ENCODE data around the gene CYP1B1. TPM values are rescaled to one million over a fixed set of nuclear protein-coding genes. Genes with fewer than 3 reads are reported as not detected.

Gene CYP1B1
- total and polyA plus RNA-seq, 7 donors, result 1.4 to 24.6 (median 12.2) TPM

DNA sequence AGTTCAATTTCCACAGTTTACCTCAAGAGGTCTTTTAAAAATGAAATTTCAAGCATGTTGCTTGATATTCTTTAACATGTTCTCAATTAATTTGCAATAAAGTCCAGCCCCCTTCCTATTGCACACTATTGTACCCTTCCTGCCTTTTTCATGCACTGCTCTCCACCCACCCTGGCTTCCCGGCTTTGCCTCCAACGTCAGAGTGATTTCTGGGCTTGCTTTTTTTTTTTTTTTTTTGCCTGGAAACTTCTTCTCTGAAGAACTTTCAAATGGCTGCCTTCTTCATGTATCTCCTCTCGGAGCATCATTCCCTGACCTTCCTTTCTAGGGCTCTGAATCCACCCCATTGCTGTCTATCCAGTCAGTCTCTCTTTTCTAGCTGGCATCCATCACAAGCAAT lies 24.4 kb upstream of the CYP1B1 start:
- intact Hi-C loops (cut with DNase I), result no loop called here
- 65 to 88% methylated on average over 3 of the region's 3 CpGs for WGBS, 2 donors
- no peaks in the 10 kb centered on the region for H3K36me3 ChIP-seq
- no peak for DNase-seq
- no peak overlapping the region for H3K27ac ChIP-seq
- H3K4me3 ChIP-seq, result no peak overlapping the region
- no peaks in the 10 kb centered on the region for H3K9me3 ChIP-seq
- TF ChIP-seq POLR2AphosphoS5 (IDR thresholded peaks at IDR 0.05) (no peak), EP300 (IDR thresholded peaks at IDR 0.05) (no peak), POLR2A (IDR thresholded peaks at IDR 0.05) (no peak)
- TF ChIP-seq, protein P1, sequence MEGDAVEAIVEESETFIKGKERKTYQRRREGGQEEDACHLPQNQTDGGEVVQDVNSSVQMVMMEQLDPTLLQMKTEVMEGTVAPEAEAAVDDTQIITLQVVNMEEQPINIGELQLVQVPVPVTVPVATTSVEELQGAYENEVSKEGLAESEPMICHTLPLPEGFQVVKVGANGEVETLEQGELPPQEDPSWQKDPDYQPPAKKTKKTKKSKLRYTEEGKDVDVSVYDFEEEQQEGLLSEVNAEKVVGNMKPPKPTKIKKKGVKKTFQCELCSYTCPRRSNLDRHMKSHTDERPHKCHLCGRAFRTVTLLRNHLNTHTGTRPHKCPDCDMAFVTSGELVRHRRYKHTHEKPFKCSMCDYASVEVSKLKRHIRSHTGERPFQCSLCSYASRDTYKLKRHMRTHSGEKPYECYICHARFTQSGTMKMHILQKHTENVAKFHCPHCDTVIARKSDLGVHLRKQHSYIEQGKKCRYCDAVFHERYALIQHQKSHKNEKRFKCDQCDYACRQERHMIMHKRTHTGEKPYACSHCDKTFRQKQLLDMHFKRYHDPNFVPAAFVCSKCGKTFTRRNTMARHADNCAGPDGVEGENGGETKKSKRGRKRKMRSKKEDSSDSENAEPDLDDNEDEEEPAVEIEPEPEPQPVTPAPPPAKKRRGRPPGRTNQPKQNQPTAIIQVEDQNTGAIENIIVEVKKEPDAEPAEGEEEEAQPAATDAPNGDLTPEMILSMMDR (IDR thresholded peaks at IDR 0.05), result no peak
- H3K27me3 ChIP-seq, result no peaks in the 10 kb centered on the region
- H3K4me1 ChIP-seq, result peaks cover 0 to 14% (median 9%) of the 10 kb centered on the region in 4 donors

GRCh38 chr2:38099099-38100028 lies 23.4 kb upstream of the CYP1B1 start:
- H3K27ac ChIP-seq, result peak overlapping the region in 3 of 4 donors; percentile 2 to 35 (median 24)

GRCh38 chr2:38098421-38099098 lies 22.6 kb upstream of the CYP1B1 start:
- Histone ChIP-seq H3K4me1 (peaks cover 0 to 14% (median 9%) of the 10 kb centered on the region in 4 donors), H3K27ac (peak overlapping the region in 3 of 4 donors; percentile 2 to 35 (median 24))
- 37 to 61% methylated on average over 11 of the region's 11 CpGs for WGBS, 2 donors

More at GRCh38 chr2:38099099-38100028, 23.4 kb upstream of the CYP1B1 start:
- TF ChIP-seq EP300 (IDR thresholded peaks at IDR 0.05), result no peak
- no peak for TF ChIP-seq POLR2A (IDR thresholded peaks at IDR 0.05)
- TF ChIP-seq, protein P1 (IDR thresholded peaks at IDR 0.05), result no peak
- no peak for TF ChIP-seq POLR2AphosphoS5 (IDR thresholded peaks at IDR 0.05)
- DNase-seq, result no peak
- WGBS, 2 donors, result 55 to 71% methylated on average over 10 of the region's 10 CpGs
- Histone ChIP-seq H3K36me3 (no peaks in the 10 kb centered on the region), H3K9me3 (no peaks in the 10 kb centered on the region), H3K4me1 (peaks cover 0 to 14% (median 9%) of the 10 kb centered on the region in 4 donors), H3K27me3 (no peaks in the 10 kb centered on the region), H3K4me3 (peak overlapping the region in 1 of 4 donors; percentile 11)
- intact Hi-C loops (cut with DNase I), result no loop called here

GRCh38 chr2:38097988-38098385 lies 22.0 kb upstream of the CYP1B1 start:
- TF ChIP-seq POLR2AphosphoS5 (IDR thresholded peaks at IDR 0.05), result no peak
- no peak for TF ChIP-seq POLR2A (IDR thresholded peaks at IDR 0.05)
- no peak for TF ChIP-seq EP300 (IDR thresholded peaks at IDR 0.05)
- TF ChIP-seq, protein P1 (IDR thresholded peaks at IDR 0.05), result no peak
- H3K4me1 ChIP-seq, result peaks cover 0 to 14% (median 9%) of the 10 kb centered on the region in 4 donors
- H3K27ac ChIP-seq, result peak overlapping the region in 3 of 4 donors; percentile 9 to 35 (median 19)
- no peaks in the 10 kb centered on the region for H3K36me3 ChIP-seq
- intact Hi-C loops (cut with DNase I), result no loop called here
- WGBS, 2 donors, result 74 to 82% methylated on average over 4 of the region's 4 CpGs
- H3K9me3 ChIP-seq, result no peaks in the 10 kb centered on the region
- peak overlapping the region in 1 of 4 donors; percentile 20 for H3K4me3 ChIP-seq
- no peak for DNase-seq
- no peaks in the 10 kb centered on the region for H3K27me3 ChIP-seq

More at GRCh38 chr2:38098421-38099098, 22.6 kb upstream of the CYP1B1 start:
- H3K36me3 ChIP-seq, result no peaks in the 10 kb centered on the region
- H3K4me3 ChIP-seq, result peak overlapping the region in 2 of 4 donors; percentile 11 to 20
- intact Hi-C loops (cut with DNase I), result no loop called here
- no peak for TF ChIP-seq POLR2AphosphoS5 (IDR thresholded peaks at IDR 0.05)
- no peak for TF ChIP-seq POLR2A (IDR thresholded peaks at IDR 0.05)
- no peak for TF ChIP-seq EP300 (IDR thresholded peaks at IDR 0.05)
- TF ChIP-seq, protein P1 (IDR thresholded peaks at IDR 0.05), result no peak
- H3K27me3 ChIP-seq, result no peaks in the 10 kb centered on the region
- no peaks in the 10 kb centered on the region for H3K9me3 ChIP-seq
- DNase-seq, result no peak

Measured in sigmoid colon (tissue), 7 donors.